ENCODE measurements around the gene CDH16.

Gene CDH16

DNA sequence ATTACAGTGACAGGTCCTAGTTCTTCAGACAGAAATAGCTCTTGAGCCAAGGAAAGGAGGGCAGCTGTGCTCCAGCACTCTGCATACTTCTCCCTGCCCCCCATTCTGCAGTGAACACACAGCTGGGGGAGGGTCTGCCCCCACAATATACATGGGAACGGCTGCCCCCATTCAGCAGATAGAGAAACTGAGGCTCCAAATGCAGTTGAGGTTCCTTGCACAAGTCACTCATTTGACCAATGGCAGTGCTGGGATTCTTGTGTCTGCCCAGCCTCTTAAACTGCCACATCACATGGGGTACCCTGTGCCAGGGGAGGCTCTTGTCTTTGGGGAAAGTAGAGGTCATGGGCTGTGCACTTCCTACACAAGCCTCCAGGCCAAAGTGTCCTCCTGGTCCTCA, 49.3 kb downstream of the CDH16 start:
- DNase-seq = no peak

DNA sequence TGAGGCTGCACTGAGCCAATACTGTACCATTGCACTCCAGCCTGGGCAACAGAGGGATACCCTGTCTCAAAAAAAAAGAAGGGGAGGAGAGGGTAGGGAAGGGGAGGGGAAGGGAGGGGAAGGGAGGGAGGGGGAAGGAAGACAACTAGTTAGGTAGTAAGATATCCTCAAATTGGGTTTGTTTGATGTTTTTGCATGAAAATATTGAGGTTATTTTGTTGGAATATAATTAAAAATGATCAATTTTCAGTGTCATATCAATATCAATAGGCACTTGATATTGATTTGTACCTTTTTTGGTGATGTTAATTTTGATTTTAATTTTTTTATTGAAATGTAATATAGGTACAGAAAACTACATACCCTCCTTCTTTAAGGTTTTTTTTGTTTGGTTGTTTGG, 55.0 kb downstream of the CDH16 start:
- no peak for DNase-seq

DNA sequence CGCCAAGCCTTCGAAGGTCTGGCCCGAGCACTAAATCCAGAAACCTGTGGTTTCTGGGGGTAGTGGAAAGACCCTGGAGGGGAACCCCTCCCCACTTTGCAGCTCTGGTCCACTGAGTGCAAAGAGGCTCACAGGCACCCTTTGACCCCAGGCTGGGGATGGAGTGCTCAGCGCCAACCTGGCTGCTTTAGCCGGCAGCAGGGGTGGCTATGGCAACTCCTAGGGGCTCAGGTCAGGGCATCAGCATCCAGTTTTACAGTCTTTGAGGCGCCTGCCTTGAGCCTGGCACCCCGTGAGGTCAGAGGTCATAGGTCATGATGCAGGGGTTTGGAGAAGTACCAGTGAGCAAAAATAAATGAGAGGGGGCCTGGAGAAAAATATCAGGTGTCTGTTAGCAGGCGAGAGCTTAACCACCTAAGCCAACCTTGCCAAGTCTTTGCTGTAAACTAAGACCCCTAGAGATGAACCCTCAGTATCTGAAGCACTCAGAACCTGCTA, 56.6 kb downstream of the CDH16 start:
- DNase-seq = no peak

DNA sequence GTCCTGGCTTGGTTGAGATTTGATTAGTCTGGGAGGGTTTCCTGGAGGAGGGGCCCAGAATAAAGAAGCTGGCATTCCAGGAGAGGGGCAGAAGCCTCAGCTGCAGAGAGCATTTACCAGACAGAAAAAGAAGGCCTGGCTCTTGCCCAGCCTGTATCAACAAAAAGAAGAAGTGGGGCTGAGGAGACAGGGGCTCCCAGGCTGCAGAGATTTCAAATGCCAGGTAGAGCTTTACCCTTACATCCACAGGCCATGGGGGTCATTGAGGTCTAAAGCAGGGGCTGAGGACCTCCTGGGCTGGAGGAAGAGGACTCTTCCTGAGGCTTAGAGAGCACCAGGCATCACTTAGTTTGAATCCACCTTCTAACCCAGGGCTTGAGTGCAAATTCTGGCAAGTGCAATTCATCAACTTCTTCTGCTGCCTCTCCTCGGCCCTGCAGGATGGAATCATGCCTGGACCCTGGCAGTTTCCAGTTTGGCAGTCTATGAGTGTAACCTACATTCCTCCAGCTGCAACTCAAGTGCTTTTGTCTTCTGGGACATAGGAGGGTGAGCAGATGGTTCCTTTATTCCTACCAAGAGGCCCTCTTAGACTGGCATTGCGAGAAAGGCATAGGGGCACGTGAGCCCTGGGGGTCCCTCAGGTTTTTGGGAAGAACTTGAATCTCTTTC, 59.2 kb downstream of the CDH16 start:
- DNase-seq = no peak

DNA sequence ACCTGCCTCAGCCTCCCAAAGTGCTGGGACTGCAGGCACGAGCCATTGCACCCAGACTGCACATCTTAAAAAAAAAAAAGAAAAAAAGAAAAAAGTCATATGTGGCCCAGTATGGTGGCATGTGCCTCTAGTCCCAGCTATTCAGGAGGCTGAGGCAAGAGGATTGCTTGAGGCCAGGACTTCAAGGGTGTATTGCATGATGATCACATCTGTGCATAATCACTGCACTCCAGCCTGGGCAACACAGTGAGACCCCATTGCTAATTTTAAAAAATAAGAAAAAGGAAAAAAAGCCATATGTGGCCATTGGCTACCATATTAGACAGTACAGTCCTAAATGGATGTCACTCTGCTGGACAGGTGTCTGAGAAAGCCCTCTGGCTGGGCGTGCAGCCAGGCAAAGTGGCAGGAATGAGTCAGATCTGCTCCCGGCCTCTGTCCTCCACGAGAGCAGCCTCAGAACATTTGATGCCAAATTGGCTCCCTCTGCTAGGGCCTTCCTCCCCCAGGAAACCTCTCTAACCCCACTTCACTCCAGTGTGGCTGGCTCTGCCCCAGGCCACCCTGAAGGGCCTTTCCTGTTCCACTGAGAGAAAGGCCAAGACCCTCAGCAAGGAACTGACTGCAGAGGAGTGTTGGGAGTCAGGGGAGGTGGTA, 59.8 kb downstream of the CDH16 start:
- DNase-seq = no peak
